Rectal smooth muscle tissue (tissue), 1 donor: ENCODE measurements around the gene C1orf74.

Experiments used
- H3K27ac ChIP-seq: one replicate; pipeline ENCODE4 v1.7.0; 2013; ENCODE audit warnings: low read depth, low read length, inconsistent platforms
- H3K27me3 ChIP-seq: one replicate; pipeline ENCODE4 v1.7.0; 2013; ENCODE audit warnings: low read length; ENCODE audit not compliant: control insufficient read depth, insufficient read depth
- H3K36me3 ChIP-seq: one replicate; pipeline ENCODE4 v1.7.0; 2013; ENCODE audit warnings: low read length; ENCODE audit not compliant: control insufficient read depth, insufficient read depth
- H3K4me1 ChIP-seq: one replicate; pipeline ENCODE4 v1.7.0; 2013; ENCODE audit warnings: low read length; ENCODE audit not compliant: control insufficient read depth, insufficient read depth
- H3K4me3 ChIP-seq: one replicate; pipeline ENCODE4 v1.7.0; 2013; ENCODE audit warnings: low read length
- H3K9ac ChIP-seq: one replicate; pipeline ENCODE4 v1.7.0; 2013; ENCODE audit warnings: low read length

Gene C1orf74

DNA sequence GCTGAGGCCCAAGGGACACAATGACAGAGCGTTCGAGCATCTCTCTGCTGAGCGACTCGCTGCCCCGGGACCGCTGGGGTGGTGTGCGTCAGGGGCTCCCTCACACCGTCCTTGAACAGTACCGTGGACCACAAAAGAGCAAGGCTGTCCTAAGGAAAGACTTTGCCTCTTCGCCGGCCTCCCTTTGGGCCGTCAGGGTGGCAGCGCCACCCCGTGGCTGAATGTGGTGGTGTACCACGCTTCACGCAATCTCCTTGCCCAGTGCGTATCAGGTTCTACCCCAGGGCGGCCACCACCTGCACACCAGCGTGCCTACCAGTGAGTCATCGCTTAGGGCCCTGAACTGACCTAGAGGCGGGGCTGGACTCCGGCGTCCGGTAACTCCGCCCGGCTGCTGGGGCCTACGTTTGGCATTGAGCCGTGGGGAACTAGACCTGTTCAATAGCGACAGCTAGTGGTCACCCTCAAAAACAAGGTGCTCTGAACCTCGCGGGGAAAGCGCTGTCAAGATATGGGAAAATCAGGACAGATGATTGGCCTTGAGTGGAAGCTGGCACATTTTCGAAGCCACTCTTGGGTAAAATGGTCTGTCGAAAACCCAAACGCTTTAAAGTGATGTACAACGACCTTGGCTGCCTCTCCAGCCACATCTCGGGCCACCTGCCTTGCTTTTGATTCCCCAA, 36.6 kb downstream of the C1orf74 start:
- Histone ChIP-seq H3K4me3 (peak overlapping the region; percentile 53), H3K27ac (no peak overlapping the region), H3K36me3 (no peaks in the 10 kb centered on the region), H3K9ac (peak overlapping the region; percentile 8), H3K4me1 (no peaks in the 10 kb centered on the region), H3K27me3 (no peaks in the 10 kb centered on the region)

DNA sequence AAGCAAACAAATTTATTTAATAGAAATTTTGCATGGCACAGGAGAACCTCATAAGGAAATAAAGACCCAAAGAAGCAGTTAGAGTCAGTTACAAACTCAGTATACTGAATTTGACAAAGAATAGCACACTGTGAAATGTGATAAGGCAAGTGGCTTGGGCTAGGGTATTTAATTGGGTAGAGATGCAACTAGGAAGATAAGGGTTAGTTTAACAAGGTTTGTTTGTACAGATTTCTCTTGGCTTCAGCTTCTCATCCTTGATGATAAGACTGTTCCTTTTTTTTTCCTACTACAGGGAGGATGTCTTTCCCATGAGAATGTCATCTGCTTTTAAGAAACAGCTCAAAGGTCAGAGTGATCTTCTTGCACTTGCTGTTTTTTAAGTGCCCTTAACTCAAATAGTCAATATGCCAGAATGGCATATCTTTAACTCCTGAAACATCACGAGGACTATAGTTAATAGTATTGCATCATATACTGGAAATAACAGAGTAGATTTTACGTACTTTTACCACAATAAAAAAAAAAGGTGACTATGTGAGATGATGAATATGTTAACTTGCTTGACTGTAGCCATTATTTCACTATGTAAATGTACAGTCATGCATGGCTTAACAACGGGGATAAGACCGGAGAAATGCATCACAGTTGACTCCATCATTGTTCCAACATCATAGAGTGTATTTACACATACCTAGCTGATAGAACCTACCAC, 37.8 kb downstream of the C1orf74 start:
- no peak overlapping the region for H3K9ac ChIP-seq
- no peaks in the 10 kb centered on the region for H3K36me3 ChIP-seq
- H3K4me1 ChIP-seq: peaks cover 3% of the 10 kb centered on the region
- no peaks in the 10 kb centered on the region for H3K27me3 ChIP-seq
- H3K27ac ChIP-seq: no peak overlapping the region
- no peak overlapping the region for H3K4me3 ChIP-seq

DNA sequence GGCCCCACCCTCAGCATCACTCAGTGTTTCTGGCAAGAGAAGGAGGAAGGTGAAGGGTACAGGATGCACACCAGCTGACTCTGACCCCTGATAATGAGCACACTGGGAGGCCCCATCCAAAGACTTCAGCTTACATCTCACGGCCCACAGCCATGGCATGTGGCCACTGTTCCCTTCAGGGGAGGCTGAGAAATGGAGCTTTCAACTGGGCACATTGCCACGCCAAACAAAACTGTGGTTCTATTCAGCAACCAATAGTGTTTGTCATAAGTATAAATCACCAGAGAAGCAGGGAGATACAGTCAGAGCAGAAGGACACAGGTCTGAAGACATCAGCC, 41.2 kb downstream of the C1orf74 start:
- Histone ChIP-seq H3K27ac (no peak overlapping the region), H3K9ac (no peak overlapping the region), H3K4me3 (no peak overlapping the region), H3K4me1 (peaks cover 3% of the 10 kb centered on the region), H3K36me3 (no peaks in the 10 kb centered on the region), H3K27me3 (no peaks in the 10 kb centered on the region)

DNA sequence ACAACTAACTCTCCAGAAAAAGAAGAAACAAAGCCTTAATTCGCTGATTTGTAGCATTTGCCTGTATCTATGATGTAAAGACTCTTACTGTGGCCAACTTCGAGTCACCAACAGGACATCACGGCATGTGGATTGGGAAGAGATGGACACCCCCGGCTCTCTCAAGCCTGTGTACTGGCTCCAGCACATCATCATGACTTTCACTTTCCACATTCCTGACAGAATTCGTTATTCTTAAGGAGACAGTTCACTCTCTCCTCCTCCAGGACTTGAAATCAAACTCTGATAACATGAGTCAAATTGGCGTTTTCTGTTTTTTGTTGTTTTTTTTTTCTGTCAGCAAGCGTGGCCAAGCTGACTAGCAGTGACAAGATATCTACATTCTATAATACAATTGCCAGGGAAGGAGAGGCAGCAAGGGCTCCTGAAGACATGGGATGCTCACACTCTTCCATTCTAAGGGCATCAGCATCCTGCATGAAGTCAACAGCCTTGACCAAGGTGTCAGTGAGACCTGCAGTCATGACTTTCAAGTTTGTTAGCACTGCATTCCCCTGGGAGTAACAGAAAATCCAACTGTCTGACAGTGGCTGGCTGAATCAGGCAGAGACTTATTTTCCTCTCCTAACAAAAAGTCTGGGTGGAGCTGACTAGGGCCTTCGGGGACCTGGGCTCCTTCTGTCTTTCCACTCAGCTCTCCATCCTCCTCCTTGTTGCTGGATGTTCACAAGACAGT, 41.8 kb downstream of the C1orf74 start:
- Histone ChIP-seq H3K4me1 (peaks cover 3% of the 10 kb centered on the region), H3K9ac (no peak overlapping the region), H3K4me3 (peak overlapping the region; percentile 19), H3K27me3 (no peaks in the 10 kb centered on the region), H3K36me3 (no peaks in the 10 kb centered on the region), H3K27ac (peak overlapping the region; percentile 9)

DNA sequence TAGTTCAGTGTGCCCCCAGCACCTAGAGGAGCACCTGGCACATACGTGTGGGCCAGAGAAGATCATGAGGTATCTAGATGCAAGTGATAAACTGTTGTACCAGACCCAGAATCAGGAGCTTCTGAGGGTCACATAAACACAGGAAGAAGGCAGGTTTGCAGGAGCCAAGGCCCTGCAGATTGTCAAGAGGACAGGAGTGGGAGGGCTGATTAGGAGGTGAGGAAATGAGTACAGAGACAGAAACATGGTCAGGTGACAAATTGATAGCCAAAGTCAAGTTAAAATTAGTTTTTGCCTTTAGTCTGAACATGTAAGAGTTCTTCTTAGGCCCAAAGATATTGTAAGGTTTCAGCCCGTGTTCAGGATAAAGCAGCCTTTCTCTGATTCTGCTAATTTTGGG, 42.5 kb downstream of the C1orf74 start:
- H3K4me1 ChIP-seq: peaks cover 3% of the 10 kb centered on the region
- H3K4me3 ChIP-seq: no peak overlapping the region
- H3K27ac ChIP-seq: peak overlapping the region; percentile 9
- no peaks in the 10 kb centered on the region for H3K36me3 ChIP-seq
- H3K27me3 ChIP-seq: no peaks in the 10 kb centered on the region
- no peak overlapping the region for H3K9ac ChIP-seq

DNA sequence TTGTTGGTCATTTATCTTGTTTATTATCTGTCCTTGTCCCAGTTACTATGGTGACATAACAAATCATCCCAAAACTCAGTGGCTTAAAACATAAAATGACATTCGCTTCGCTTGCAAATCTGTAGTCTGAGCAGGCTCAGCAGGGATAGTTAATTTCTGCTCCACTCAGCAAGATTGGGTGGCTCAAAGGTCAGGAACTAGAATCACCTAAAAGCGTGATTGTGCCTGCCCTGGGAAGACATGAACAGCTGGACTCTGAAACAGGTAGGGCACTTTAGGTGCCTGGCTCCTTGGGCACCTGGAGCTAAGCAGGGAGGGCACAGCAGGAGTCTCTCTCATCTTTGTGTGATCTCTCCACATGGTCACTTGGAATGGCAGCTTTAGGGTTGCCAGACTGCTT, 43.2 kb downstream of the C1orf74 start:
- no peaks in the 10 kb centered on the region for H3K27me3 ChIP-seq
- no peak overlapping the region for H3K4me3 ChIP-seq
- peaks cover 3% of the 10 kb centered on the region for H3K4me1 ChIP-seq
- no peaks in the 10 kb centered on the region for H3K36me3 ChIP-seq
- no peak overlapping the region for H3K27ac ChIP-seq
- no peak overlapping the region for H3K9ac ChIP-seq

DNA sequence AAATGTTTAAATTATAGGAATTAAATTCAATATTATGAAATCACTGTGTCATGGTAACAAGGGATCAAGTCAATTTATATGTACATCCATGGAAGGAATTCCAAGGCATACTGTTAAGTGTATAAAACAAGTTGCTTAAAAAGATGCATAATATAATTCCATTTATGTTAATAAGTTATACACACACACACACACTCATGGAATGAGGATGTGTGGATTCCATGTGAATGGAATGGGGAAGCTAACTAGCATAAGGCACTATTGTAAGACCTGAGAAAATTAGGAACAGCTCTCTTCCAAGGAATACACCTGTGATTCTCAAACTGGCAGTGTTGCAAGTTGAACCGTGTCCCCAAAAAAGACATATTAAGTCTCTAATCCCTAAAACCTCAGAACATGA, 46.1 kb downstream of the C1orf74 start:
- Histone ChIP-seq H3K4me3 (no peak overlapping the region), H3K27me3 (no peaks in the 10 kb centered on the region), H3K9ac (no peak overlapping the region), H3K4me1 (peaks cover 3% of the 10 kb centered on the region), H3K27ac (no peak overlapping the region), H3K36me3 (no peaks in the 10 kb centered on the region)

DNA sequence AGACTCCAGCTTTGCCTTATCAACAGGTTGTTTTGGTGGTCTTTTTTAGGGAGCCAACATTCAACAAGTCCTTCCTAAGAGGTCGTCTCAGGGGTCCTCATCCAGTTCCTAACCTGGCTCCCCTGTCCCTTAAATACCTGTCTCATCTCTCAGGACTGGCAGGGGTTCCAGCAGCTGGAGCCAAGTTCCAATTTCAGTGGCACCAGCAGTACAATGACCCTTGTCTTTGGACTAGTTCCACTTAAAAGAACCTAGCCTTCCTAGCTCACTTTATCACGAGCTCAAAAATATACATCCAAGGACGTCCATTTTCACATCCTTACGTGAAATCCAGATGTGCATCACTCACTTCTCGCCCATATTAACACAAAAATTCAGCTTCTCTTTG, 47.2 kb downstream of the C1orf74 start:
- peaks cover 3% of the 10 kb centered on the region for H3K4me1 ChIP-seq
- H3K27ac ChIP-seq: no peak overlapping the region
- no peaks in the 10 kb centered on the region for H3K36me3 ChIP-seq

DNA sequence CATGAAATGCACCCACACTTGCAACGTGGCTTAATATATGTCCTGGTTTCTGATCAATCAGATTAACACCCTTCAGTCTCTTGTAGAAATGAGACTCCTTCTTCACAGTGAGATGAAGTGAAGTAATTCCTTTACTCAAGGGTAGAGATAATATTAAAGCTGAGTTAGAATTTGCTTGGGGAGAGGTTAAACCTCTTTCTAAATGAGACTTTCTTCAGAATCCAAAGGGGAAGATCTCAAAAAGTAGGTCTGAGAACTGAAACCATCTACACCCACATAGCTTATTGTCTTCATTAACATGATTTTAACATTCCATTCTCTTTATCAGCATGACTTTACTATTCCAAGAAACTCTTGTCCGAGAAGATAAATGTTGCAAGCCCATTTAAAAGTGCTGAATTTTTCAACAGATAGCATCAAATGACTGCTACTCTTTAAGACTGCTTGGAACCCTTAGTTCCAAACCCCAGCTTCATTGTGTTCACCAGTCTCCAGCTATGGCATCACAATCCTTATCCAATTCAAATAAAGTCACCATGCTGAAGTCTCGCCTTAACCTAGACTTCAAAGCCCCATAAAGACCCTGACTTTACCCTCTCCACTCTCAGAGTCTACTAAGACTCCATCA, 47.8 kb downstream of the C1orf74 start:
- Histone ChIP-seq H3K27me3 (no peaks in the 10 kb centered on the region), H3K9ac (no peak overlapping the region), H3K4me1 (no peaks in the 10 kb centered on the region), H3K36me3 (no peaks in the 10 kb centered on the region), H3K4me3 (no peak overlapping the region), H3K27ac (no peak overlapping the region)

More for the DNA sequence above, 47.2 kb downstream of the C1orf74 start:
- no peak overlapping the region for H3K9ac ChIP-seq
- no peak overlapping the region for H3K4me3 ChIP-seq
- H3K27me3 ChIP-seq: no peaks in the 10 kb centered on the region

DNA sequence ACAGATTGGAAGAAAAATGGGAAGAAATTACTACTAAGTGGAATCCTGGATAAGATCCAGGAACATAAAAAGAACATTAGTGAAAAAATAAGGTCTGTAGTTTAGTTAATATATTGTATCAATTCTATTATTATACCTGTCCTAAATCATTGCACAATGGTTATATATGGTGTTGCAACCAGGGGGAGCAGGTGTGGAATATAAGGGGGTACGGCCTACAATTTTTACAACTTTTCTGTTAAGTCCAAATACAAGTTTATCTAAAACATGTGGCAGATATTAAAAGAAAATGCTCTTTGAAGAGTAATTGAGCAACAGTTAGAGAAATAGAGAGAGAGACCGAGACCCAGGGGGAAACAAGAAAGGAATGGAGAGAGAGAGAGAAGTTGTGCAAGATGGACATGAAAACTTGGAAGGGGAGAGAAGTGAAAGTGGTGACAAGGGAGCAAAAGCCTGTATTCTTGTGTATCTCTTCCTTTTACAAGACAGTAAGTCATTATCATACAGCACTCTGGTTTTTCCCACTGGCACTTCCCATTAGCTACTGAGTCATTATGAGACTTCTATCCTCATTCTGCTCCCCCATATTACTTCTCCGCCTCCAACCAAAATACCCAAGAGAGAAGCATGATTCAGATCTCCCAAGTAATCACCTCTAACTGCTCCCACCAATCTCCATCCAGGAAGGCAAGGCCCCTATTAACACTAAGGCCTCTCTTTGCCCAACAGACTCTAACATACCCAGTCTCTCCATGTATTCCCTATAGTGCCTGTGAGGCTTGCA, 50.8 kb downstream of the C1orf74 start:
- H3K9ac ChIP-seq: no peak overlapping the region
- H3K36me3 ChIP-seq: no peaks in the 10 kb centered on the region
- H3K4me3 ChIP-seq: no peak overlapping the region
- H3K27ac ChIP-seq: no peak overlapping the region
- no peaks in the 10 kb centered on the region for H3K4me1 ChIP-seq
- H3K27me3 ChIP-seq: no peaks in the 10 kb centered on the region

DNA sequence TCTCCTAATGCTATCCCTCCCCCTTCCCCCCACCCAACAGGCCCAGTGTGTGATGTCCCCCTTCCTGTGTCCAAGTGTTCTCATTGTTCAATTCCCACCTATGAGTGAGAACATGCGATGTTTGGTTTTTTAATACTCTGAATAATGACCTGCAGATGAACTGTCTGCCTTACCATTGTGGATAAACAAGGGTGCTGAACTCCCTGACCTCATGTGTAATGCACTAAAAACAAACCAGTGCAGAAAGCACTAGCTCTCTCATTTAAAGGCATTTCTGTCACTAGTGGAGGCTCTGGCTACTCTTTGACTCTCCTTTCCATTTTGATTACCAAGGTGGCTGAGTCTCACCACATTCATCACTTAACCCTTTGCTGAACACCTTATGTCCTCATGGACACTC, 51.6 kb downstream of the C1orf74 start:
- H3K36me3 ChIP-seq: no peaks in the 10 kb centered on the region
- no peaks in the 10 kb centered on the region for H3K4me1 ChIP-seq
- no peak overlapping the region for H3K27ac ChIP-seq
- no peaks in the 10 kb centered on the region for H3K27me3 ChIP-seq
- no peak overlapping the region for H3K9ac ChIP-seq
- H3K4me3 ChIP-seq: no peak overlapping the region

DNA sequence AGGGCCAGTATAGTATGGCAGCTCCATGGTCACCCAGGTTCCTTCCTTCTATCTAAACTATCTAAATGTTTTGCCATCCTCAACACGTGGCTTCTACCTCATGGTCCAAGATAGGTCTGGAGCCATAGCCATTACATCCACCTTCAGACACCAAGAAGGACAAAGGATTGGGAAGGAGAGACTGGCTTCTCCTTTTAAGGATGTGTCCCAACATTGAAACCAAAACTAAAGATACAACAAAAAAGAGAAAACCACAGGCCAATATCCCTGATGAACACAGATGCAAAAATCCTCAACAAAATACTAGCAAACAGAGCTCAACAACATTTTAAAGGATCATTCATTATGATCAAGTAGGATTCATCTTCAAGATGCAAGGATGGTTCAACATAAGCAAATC, 54.9 kb downstream of the C1orf74 start:
- no peak overlapping the region for H3K27ac ChIP-seq
- H3K4me1 ChIP-seq: no peaks in the 10 kb centered on the region
- H3K36me3 ChIP-seq: no peaks in the 10 kb centered on the region
- H3K4me3 ChIP-seq: no peak overlapping the region
- no peak overlapping the region for H3K9ac ChIP-seq
- no peaks in the 10 kb centered on the region for H3K27me3 ChIP-seq
